GM06990 (cell line): Measurements from ENCODE around the gene CNPY3.
A peak's percentile ranks its signal among the peaks of the same experiment; 100 is the strongest.
"Not testable (repeated sequence)": the region's sequence is repeated elsewhere in the genome, so short reads cannot be mapped to it uniquely, and the experiment has no call there.

Source experiments
- DNase-seq: peaks from one replicate; pipeline ENCODE4 v3.0.0-alpha.2; 2011; ENCODE audit not compliant: insufficient read length; ENCODE audit errors: extremely low read depth
- H3K27me3 ChIP-seq: replicated peaks from 2 replicates; pipeline ENCODE4 v1.6.0; 2011; ENCODE audit warnings: low read length; ENCODE audit not compliant: control insufficient read depth, insufficient read depth
- H3K36me3 ChIP-seq: 2 replicates; pipeline ENCODE4 v1.5.1; 2011; ENCODE audit warnings: low read length; ENCODE audit not compliant: control insufficient read depth, insufficient read depth
- H3K4me3 ChIP-seq: replicated peaks from 2 replicates; pipeline ENCODE4 v1.5.1; 2011; ENCODE audit warnings: low read depth, mild to moderate bottlenecking, control low read depth, low read length
- TF ChIP-seq, protein P1 (sequence below): IDR thresholded peaks from 2 replicates; pipeline ENCODE4 v1.5.1; 2011; ENCODE audit warnings: low read length, control low read depth, mild to moderate bottlenecking, inconsistent platforms; ENCODE audit not compliant: insufficient read depth, poor library complexity, severe bottlenecking

CNPY3 gene

DNA sequence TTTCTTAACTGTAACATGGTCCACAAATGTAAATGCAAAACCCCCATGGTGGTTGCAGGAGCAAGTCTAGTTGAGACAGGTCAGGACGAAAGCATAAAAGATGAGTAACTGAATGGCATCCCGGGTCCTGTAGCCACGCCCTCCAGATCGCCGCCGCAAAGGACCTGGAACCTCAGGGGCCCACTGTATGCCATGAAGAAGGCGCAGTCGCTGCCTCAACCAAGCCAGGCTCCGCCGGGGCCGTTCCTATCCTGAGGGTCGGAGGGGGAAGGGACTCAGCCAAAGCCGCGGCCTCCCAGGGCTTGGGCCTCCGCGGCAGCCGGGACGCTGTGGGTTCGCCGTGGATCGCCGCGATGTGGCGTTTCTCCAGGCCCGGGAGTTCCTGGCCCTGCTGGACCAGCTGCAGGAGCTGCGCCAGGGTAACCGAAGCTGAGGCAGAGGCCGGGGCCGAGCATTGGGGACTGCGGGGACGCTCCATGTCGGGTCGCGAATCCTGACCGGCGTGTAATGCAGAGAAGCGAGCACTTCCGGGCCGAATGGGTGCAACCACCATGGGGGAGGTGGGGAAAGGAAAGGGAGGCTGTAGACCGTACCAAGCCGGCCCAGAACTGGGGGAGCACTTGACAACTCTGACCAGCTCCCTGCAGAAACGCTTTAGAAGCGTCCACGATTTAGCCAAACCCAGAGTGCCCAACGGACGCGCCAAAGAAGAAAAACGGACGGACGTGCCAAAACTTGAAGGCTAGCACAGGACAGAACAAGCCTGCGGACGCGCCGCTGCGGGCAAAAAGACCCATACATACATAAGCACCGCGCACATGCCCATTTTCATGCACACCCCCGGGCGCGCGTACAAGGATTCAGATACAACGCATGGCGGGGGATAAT lies 38.7 kb upstream of the CNPY3 start:
- DNase-seq, result peak; percentile 92
- Histone ChIP-seq H3K27me3 (no peaks in the 10 kb centered on the region), H3K36me3 (peaks cover 5% of the 10 kb centered on the region), H3K4me3 (peak overlapping the region; percentile 95)
- TF ChIP-seq, protein P1, sequence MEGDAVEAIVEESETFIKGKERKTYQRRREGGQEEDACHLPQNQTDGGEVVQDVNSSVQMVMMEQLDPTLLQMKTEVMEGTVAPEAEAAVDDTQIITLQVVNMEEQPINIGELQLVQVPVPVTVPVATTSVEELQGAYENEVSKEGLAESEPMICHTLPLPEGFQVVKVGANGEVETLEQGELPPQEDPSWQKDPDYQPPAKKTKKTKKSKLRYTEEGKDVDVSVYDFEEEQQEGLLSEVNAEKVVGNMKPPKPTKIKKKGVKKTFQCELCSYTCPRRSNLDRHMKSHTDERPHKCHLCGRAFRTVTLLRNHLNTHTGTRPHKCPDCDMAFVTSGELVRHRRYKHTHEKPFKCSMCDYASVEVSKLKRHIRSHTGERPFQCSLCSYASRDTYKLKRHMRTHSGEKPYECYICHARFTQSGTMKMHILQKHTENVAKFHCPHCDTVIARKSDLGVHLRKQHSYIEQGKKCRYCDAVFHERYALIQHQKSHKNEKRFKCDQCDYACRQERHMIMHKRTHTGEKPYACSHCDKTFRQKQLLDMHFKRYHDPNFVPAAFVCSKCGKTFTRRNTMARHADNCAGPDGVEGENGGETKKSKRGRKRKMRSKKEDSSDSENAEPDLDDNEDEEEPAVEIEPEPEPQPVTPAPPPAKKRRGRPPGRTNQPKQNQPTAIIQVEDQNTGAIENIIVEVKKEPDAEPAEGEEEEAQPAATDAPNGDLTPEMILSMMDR, result no peak

DNA sequence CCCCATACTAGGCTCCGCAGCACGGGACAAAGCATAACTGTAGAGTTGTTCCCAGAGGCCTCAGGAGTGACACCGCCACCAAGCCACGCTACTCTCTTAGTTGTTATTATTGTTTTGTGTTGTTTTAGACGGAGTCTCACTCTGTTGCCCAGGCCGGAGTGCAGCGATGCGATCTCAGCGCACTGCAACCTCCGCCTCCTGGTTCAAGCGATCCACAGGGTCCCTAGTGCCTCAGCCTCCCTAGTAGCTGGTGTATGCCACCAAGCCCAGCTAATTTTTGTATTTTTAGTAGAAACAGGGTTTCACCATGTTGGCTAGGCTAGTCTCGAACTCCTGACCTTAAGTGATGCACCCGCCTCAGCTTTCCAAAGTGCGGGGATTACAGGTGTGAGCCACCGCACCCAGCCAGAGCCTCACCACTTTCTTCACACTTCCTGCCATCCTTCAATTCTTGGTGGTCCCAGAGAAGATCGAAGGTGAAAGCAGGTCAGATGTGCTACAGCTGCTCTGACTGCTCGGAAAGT lies 38.0 kb upstream of the CNPY3 start:
- TF ChIP-seq, protein P1, result no peak
- Histone ChIP-seq H3K36me3 (no peaks in the 10 kb centered on the region; the same call in 1 of the 2 replicates), H3K27me3 (no peaks in the 10 kb centered on the region), H3K4me3 (peak overlapping the region; percentile 95)
- DNase-seq, result no peak

DNA sequence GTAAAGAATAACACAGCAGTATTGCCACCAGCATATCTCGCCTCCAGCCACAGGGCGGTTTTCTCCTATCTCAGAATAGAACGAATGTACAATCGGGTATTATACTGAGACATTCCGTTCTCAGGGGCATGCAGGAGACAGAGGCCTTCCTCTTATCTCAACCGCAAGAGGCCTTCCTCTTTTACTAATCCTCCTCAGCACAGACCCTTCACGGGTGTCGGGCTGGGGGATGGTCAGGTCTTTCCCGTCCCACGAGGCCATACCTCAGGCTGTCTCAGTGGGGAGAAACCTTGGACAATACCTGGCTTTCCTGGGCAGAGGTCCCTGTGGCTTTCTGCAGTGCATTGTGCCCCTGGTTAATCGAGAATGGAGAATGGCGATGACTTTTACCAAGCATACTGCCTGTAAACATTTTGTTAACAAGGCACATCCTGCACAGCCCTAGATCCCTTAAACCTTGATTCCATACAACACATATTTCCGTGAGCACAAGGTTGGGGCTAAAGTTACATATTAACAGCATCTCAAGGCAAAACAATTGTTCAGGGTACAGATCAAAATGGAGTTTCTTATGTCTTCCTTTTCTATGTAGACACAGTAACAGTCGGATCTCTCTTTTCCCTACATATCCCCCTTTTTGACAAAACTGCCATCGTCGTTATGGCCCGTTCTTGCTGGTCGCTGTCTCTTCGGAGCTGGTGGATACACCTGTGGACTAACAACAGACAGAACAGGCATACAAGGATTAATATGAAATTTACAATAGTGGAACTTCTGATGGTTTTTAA lies 35.0 kb upstream of the CNPY3 start:
- DNase-seq, H3K36me3 ChIP-seq, H3K4me3 ChIP-seq, H3K27me3 ChIP-seq: not testable (repeated sequence)

DNA sequence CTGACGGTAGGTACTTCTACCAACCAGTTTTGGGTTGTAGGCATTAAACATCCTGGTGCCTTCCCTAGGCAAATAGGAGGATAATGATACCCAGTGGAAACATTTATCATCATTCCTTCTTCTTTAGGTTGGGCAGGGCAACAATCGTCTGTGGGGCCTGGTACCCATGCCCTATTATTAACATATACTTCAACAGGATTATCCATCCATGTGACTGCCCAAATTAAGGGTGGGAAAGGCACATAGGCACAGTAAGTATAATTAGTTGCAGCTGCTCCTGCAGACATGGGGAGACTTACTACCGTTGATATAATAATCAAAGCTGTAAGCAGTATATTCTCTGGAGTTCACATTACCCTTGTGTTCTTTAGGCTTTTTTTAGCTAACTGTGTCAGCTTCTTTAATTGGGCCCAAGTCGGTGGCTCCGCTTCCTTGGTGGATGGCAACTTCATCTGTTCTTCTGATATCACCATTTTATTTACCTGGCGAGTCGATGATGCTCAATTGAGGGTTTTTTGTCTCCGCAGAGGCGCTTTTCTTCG lies 33.0 kb upstream of the CNPY3 start:
- H3K27me3 ChIP-seq, result no peaks in the 10 kb centered on the region
- TF ChIP-seq, protein P1, result no peak
- no peak for DNase-seq
- H3K36me3 ChIP-seq, result no peaks in the 10 kb centered on the region
- H3K4me3 ChIP-seq, result no peak overlapping the region

DNA sequence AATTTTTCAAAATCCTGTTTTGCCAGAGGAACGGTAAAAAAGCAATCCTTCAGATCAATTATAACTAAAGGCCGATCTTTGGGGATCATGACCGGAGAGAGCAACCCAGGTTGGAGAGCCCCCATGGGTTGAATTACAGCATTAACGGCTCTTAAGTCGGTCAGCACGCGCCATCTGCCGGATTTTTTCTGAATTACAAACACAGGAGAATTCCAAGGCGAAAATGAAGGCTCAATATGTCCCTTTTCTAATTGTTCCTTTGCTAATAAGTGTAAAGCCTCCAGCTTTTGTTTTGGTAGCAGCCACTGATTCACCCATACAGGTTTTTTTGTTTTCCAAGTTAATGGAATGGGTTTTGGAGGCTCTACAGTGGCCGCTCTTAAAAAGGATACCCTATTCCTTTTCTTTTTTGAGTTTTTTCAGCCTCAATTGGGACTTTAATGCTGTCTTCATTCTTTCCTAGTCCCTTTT lies 30.4 kb upstream of the CNPY3 start:
- DNase-seq, result no peak
- TF ChIP-seq, protein P1, result peak; percentile 62
- Histone ChIP-seq H3K36me3 (no peaks in the 10 kb centered on the region), H3K4me3 (no peak overlapping the region), H3K27me3 (no peaks in the 10 kb centered on the region)

DNA sequence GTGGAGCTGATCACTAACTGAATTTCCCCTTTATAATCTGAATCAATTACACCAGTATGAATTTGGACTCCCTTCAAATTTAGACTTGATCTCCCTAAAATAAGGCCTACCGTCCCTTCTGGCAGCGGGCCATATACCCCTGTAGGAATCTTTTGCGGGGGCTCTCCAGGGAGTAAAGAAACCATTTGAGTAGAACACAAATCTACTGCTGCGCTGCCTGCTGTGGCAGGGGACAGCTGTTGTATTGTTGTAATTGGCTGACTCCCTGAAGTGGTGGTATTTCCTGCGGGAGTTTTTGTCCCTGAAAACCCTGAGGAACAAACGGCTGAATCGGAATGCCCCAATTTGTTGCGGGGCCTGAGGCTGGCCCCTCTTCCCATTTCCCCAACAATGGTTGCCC lies 29.4 kb upstream of the CNPY3 start:
- no peaks in the 10 kb centered on the region for H3K27me3 ChIP-seq
- no peak overlapping the region for H3K4me3 ChIP-seq
- no peak for DNase-seq
- TF ChIP-seq, protein P1, result no peak
- H3K36me3 ChIP-seq, result no peaks in the 10 kb centered on the region
